ENCODE results near the gene PRH2.

GRCh38 chr12:10941916-10942607 is 13.0 kb downstream of the PRH2 start:
- TF ChIP-seq POLR2A (IDR thresholded peaks at IDR 0.05) (no peak), CTCF (IDR thresholded peaks at IDR 0.05) (no peak)

Measured in body of pancreas (tissue), 4 donors.